Mammary epithelial cell (primary cell): ENCODE measurements around the gene ACTL8.

Experiments
- EZH2 ChIP-seq: IDR thresholded peaks from 2 replicates; pipeline ENCODE4 v1.6.1; 2012; ENCODE audit warnings: low read length, inconsistent platforms, borderline replicate concordance
- TF ChIP-seq, protein P1 (sequence below), 2 donors: IDR thresholded peaks in 1 of 2; conservative IDR thresholded peaks in 1 of 2; 2 replicates each; pipeline ENCODE4 v1.5.1; 2011 to 2012; ENCODE audit warnings: inconsistent platforms in 2 of 2, low read length in 2 of 2, mild to moderate bottlenecking in 2 of 2, control low read depth in 1 of 2, low read depth in 1 of 2; ENCODE audit not compliant: insufficient read depth in 1 of 2; ENCODE audit errors: extremely low read depth in 1 of 2

DNA sequence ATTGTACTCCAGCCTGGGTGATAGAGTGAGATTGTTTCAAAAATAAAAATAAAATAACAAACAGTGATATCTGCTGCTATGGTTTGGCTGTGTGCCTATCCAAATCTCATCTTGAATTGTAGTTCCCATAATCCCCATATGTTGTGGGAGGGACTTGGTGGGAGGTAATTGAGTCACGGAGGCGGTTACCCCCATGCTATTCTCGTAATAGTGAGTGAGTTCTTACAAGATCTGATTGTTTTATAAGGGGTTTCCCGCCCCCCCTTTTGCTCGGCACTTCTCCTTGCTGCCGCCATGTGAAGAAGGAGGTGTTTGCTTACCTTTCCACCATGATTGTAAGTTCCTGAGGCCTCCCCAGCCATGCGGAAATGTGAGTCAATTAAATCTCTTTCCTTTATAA is 47.8 kb downstream of the ACTL8 start:
- TF ChIP-seq, protein P1, sequence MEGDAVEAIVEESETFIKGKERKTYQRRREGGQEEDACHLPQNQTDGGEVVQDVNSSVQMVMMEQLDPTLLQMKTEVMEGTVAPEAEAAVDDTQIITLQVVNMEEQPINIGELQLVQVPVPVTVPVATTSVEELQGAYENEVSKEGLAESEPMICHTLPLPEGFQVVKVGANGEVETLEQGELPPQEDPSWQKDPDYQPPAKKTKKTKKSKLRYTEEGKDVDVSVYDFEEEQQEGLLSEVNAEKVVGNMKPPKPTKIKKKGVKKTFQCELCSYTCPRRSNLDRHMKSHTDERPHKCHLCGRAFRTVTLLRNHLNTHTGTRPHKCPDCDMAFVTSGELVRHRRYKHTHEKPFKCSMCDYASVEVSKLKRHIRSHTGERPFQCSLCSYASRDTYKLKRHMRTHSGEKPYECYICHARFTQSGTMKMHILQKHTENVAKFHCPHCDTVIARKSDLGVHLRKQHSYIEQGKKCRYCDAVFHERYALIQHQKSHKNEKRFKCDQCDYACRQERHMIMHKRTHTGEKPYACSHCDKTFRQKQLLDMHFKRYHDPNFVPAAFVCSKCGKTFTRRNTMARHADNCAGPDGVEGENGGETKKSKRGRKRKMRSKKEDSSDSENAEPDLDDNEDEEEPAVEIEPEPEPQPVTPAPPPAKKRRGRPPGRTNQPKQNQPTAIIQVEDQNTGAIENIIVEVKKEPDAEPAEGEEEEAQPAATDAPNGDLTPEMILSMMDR (conservative IDR thresholded peaks at IDR 0.05 in 1 of 2, IDR thresholded peaks at IDR 0.05 in 1 of 2; ENCODE audit: extremely low read depth in 1 of 2, insufficient read depth in 1 of 2, low read depth in 1 of 2, low read length in 2 of 2), result no peak
- no peak for TF ChIP-seq EZH2
